HepG2 (cell line): ENCODE measurements around the gene PYY. TPM values are rescaled to one million over a fixed set of nuclear protein-coding genes. Genes with fewer than 3 reads are reported as not detected.

Source experiments
- ARNTL ChIP-seq: sonication (generic); formaldehyde crosslinking; IDR thresholded peaks from 2 replicates; pipeline ENCODE4 v1.4.0; 2020; ENCODE audit warnings: mild to moderate bottlenecking, missing genetic modification reagents
- ATF2 ChIP-seq: sonication (generic); formaldehyde crosslinking; IDR thresholded peaks from 2 replicates; pipeline ENCODE4 v1.4.0; 2020; ENCODE audit warnings: missing genetic modification reagents
- DDIT3 ChIP-seq: sonication (generic); formaldehyde crosslinking; IDR thresholded peaks from 2 replicates; pipeline ENCODE4 v1.4.0; 2020; ENCODE audit warnings: mild to moderate bottlenecking, missing genetic modification reagents
- HIVEP1 ChIP-seq: sonication (generic); formaldehyde crosslinking; IDR thresholded peaks from 2 replicates; pipeline ENCODE4 v1.4.0; 2020; ENCODE audit warnings: mild to moderate bottlenecking, missing genetic modification reagents
- HNRNPLL ChIP-seq: fragments of 200-400 bp; formaldehyde crosslinking; IDR thresholded peaks from 2 replicates; pipeline ENCODE4 v1.6.1; 2017; ENCODE audit warnings: mild to moderate bottlenecking, low read depth, low read length; ENCODE audit not compliant: poor library complexity, severe bottlenecking
- MTERF4 ChIP-seq: sonication (generic); formaldehyde crosslinking; IDR thresholded peaks from 2 replicates; pipeline ENCODE4 v1.8.0; 2023; ENCODE audit warnings: mild to moderate bottlenecking, missing genetic modification reagents
- NFIC ChIP-seq: IDR thresholded peaks from 2 replicates; pipeline ENCODE4 v1.6.1; 2012; ENCODE audit warnings: mild to moderate bottlenecking, low read length, inconsistent platforms
- POGZ ChIP-seq: sonication (generic); formaldehyde crosslinking; IDR thresholded peaks from 2 replicates; pipeline ENCODE4 v1.4.0; 2020; ENCODE audit warnings: mild to moderate bottlenecking, missing genetic modification reagents
- SP140L ChIP-seq: sonication (generic); formaldehyde crosslinking; IDR thresholded peaks from 2 replicates; pipeline ENCODE4 v1.4.0; 2020; ENCODE audit warnings: missing genetic modification reagents, borderline replicate concordance
- SRY ChIP-seq: sonication (generic); formaldehyde crosslinking; IDR thresholded peaks from 2 replicates; pipeline ENCODE4 v1.8.0; 2022; ENCODE audit warnings: mild to moderate bottlenecking, missing genetic modification reagents
- THAP9 ChIP-seq: sonication (generic); formaldehyde crosslinking; IDR thresholded peaks from 2 replicates; pipeline ENCODE4; 2020; ENCODE audit warnings: missing genetic modification reagents, mild to moderate bottlenecking, borderline replicate concordance
- WIZ ChIP-seq: sonication (generic); formaldehyde crosslinking; IDR thresholded peaks from 2 replicates; pipeline ENCODE4 v1.5.1; 2020; ENCODE audit warnings: mild to moderate bottlenecking, missing genetic modification reagents
- YY1 ChIP-seq: IDR thresholded peaks from 2 replicates; pipeline ENCODE4 v1.6.1; 2011; ENCODE audit warnings: low read length, low read depth, moderate library complexity, mild to moderate bottlenecking; ENCODE audit not compliant: insufficient read depth, insufficient replicate concordance
- ZNF136 ChIP-seq: sonication (generic); formaldehyde crosslinking; IDR thresholded peaks from 2 replicates; pipeline ENCODE4 v1.8.1; 2022; ENCODE audit warnings: low read depth, mild to moderate bottlenecking, moderate library complexity, missing genetic modification reagents
- ZNF275 ChIP-seq: sonication (generic); formaldehyde crosslinking; IDR thresholded peaks from 2 replicates; pipeline ENCODE4 v1.8.0; 2022; ENCODE audit warnings: missing genetic modification reagents, mild to moderate bottlenecking, inconsistent platforms, borderline replicate concordance
- ZNF280D ChIP-seq: sonication (generic); formaldehyde crosslinking; IDR thresholded peaks from 2 replicates; pipeline ENCODE4 v1.5.1; 2020; ENCODE audit warnings: mild to moderate bottlenecking, missing genetic modification reagents
- ZNF615 ChIP-seq: sonication (generic); formaldehyde crosslinking; IDR thresholded peaks from 2 replicates; pipeline ENCODE4 v1.5.0; 2020; ENCODE audit warnings: mild to moderate bottlenecking, missing genetic modification reagents, borderline replicate concordance
- ZNF792 ChIP-seq: IDR thresholded peaks from 2 replicates; pipeline ENCODE4 v1.6.1; 2016
- polyA plus RNA-seq, 8 experiments: library from polyadenylated mRNA; depleted of rRNA in 3 of 8; stranded (reverse) in 7 of 8; unstranded in 1 of 8; fragments of >200 nt; fragmentation: Illumina TruSeq in 4 of 8; extraction: Trizol in 4 of 8; gene quantifications; 2 replicates each; pipeline versions ENCODE4 v1.2.1 to v1.2.3, GENCODE V29; 2011 to 2016; ENCODE audit warnings: low read depth in 4 of 8, missing spikeins in 1 of 8, mixed read lengths in 1 of 8; ENCODE audit not compliant: insufficient read depth in 1 of 8
- total RNA-seq, 5 experiments: library from RNA; depleted of rRNA; stranded (reverse); fragments of >200 nt; fragmentation: Illumina TruSeq; extraction: Trizol; gene quantifications; 2 replicates each; pipeline ENCODE4 v1.2.3, GENCODE V29; 2016; ENCODE audit warnings: low read depth in 1 of 5

The PYY gene
- total and polyA plus RNA-seq, 2 of the 13 experiments (the other 11 are each of a cell fraction or from before 2014, with no cell fraction given) = 0.25 TPM; not detected in 1

GRCh38 chr17:43983515-43984411 is 30.0 kb upstream of the PYY start (continued):
- peak; percentile 94 for TF ChIP-seq ZNF792 (CRISPR knock-in tag)
- TF ChIP-seq YY1 = peak; percentile 61
- TF ChIP-seq SRY (CRISPR knock-in tag) = peak; percentile 93
- TF ChIP-seq HNRNPLL = peak; percentile 99
- TF ChIP-seq THAP9 (CRISPR knock-in tag) = peak; percentile 76; the same call in 1 of the 2 replicates
- peak; percentile 88; the same call in 1 of the 2 replicates for TF ChIP-seq MTERF4 (CRISPR knock-in tag)
- TF ChIP-seq DDIT3 (CRISPR knock-in tag) = no peak
- TF ChIP-seq ZNF136 (CRISPR knock-in tag) = no peak
- peak; percentile 89 for TF ChIP-seq POGZ (CRISPR knock-in tag)
- TF ChIP-seq SP140L = no peak
- TF ChIP-seq WIZ (CRISPR knock-in tag) = peak; percentile 76; the same call in 1 of the 2 replicates
- no peak for TF ChIP-seq ZNF615
- peak; percentile 89; the same call in 1 of the 2 replicates for TF ChIP-seq ARNTL
- TF ChIP-seq ATF2 (CRISPR knock-in tag) = peak; percentile 88
- peak; percentile 95 for TF ChIP-seq HIVEP1 (CRISPR knock-in tag)
- no peak for TF ChIP-seq NFIC
- TF ChIP-seq ZNF275 (CRISPR knock-in tag) = peak; percentile 82; the same call in 1 of the 2 replicates
- no peak for TF ChIP-seq ZNF280D (CRISPR knock-in tag)
